Spinal cord (tissue), 10 donors: ENCODE measurements around the gene AGK. TPM values are rescaled to one million over a fixed set of nuclear protein-coding genes. Genes with fewer than 3 reads are reported as not detected.
A peak's percentile ranks its signal among the peaks of the same experiment; 100 is the strongest.

ENCODE experiments used
- DNase-seq, 6 donors: peaks; one replicate each; pipeline versions ENCODE4 v3.0.0 to v3.0.0-alpha.2; 2013 to 2015; ENCODE audit warnings: low spot score in 6 of 6, low read depth in 4 of 6
- H3K27ac ChIP-seq: one replicate; pipeline ENCODE4 v1.5.1; 2013; ENCODE audit warnings: low read depth, low read length, control low read depth
- H3K27me3 ChIP-seq: one replicate; pipeline ENCODE4 v1.6.1; 2013; ENCODE audit warnings: low read length; ENCODE audit not compliant: control insufficient read depth, insufficient read depth
- H3K36me3 ChIP-seq: one replicate; pipeline ENCODE4 v1.6.1; 2013; ENCODE audit warnings: low read length; ENCODE audit not compliant: control insufficient read depth, insufficient read depth
- H3K4me1 ChIP-seq: one replicate; pipeline ENCODE4 v1.6.1; 2013; ENCODE audit warnings: low read length; ENCODE audit not compliant: control insufficient read depth, insufficient read depth
- H3K4me3 ChIP-seq: one replicate; pipeline ENCODE4 v1.5.1; 2013; ENCODE audit warnings: low read depth, low read length, control low read depth
- H3K9me3 ChIP-seq: one replicate; pipeline ENCODE4 v1.6.1; 2013; ENCODE audit warnings: low read length; ENCODE audit not compliant: control insufficient read depth, insufficient read depth
- WGBS: methylation state at CpG from one replicate; pipeline ENCODE4 v1.1.5; 2013; ENCODE audit warnings: missing lambda C conversion rate; ENCODE audit not compliant: insufficient coverage; 5-methylcytosine and 5-hydroxymethylcytosine counted together
- polyA plus RNA-seq, 2 donors: library from polyadenylated mRNA; unstranded; fragments of 120-200 nt; gene quantifications; one replicate each; pipeline ENCODE4 v1.2.1, GENCODE V29; 2013; ENCODE audit not compliant: insufficient read length in 2 of 2
- total RNA-seq, 2 donors: library from RNA; depleted of rRNA in 1 of 2; stranded (reverse); fragments of 120-200 nt in 1 of 2; fragments of >200 nt in 1 of 2; gene quantifications; one replicate each; pipeline versions ENCODE4 v1.2.3 to v1.2.4, GENCODE V29; 2013 to 2014
- donor health status: healthy.

Gene AGK
- total and polyA plus RNA-seq, 4 donors, result 43.7 to 65.7 (median 48.5) TPM

DNA sequence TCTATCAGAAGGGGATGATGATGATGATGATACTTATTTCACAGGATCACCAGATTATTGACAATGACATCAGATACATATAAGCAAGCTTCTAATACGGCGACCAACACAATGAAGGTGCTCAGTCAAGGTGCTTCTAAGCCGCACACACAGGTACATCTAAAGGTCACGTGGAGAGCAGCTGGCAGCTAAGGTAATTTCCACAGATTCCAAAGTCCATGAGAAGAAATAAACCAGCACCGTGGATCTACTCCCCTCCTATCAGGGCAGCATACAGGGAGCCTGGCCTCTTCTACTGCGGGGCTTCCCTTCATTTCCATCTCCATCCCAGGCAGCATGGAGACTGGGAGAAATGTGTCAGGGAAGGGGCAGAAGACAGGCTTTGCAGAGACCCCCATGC, 113.2 kb downstream of the AGK start:
- no peak overlapping the region for H3K4me3 ChIP-seq
- H3K27ac ChIP-seq, result no peak overlapping the region
- H3K36me3 ChIP-seq, result peaks cover 49% of the 10 kb centered on the region
- DNase-seq, result no peak
- WGBS, result 100% methylated on average over 5 of the region's 6 CpGs
- H3K27me3 ChIP-seq, result no peaks in the 10 kb centered on the region
- H3K4me1 ChIP-seq, result no peaks in the 10 kb centered on the region
- H3K9me3 ChIP-seq, result no peaks in the 10 kb centered on the region

DNA sequence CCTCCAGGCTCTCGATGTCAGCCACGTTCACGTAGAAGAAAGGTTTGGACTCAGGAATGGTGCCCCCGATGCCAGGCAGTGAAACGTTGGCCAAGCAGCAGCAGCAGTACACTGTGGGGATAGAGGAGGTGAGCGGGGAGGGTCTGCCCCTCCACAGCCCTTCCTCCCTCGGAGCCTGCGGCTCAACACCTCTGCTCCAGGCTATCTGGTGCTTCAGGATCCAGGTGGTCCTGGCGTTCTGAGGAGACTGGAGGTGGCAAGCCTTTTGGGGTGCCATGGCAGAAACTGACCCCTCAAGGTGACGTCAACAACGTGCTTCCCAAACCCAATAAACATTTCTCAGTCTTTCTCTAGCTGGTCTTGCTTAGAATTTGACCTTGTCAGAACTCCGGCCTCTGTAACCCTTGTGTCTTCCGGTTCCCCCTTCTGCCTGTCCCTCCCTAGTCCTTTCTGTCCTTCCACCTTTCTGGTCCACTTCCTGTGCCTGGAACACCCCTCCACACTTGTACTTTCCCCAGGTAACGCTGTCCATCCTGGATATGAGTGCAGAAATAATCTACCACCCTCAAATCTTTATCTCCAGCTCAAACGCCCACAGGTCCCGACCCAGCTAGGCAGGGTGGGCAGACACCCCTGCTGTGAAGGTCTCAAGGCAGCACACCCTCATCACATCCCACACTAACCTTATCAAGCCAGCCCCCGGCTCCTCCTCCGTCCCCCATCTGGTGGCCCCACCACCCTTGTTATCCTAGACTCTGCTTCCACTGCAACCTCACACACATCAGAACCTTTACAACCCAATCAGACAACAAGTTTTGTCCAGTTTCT, 114.2 kb downstream of the AGK start:
- H3K27ac ChIP-seq, result no peak overlapping the region
- H3K36me3 ChIP-seq, result peaks cover 49% of the 10 kb centered on the region
- no peaks in the 10 kb centered on the region for H3K27me3 ChIP-seq
- no peak overlapping the region for H3K4me3 ChIP-seq
- 95% methylated on average over 15 of the region's 18 CpGs for WGBS
- H3K9me3 ChIP-seq, result no peaks in the 10 kb centered on the region
- no peak for DNase-seq
- no peaks in the 10 kb centered on the region for H3K4me1 ChIP-seq

DNA sequence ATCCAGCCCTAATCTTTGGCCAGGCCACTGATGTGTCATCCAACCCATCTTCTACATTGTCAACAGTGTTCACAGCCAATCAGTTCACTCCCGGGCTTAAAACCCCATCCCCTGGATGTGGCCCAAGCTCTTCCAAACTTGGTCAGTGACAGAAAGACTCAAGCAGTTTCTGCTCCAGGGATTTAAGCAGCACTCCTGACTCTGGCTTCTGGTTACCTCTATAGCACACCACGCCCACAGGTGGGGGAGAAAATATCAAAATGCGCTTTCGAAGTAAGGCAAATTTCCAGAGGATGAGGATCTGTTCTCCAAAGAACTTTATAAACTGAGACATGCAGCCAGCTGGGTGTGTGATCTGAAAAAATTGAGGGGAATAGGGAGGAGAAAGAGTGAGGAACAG, 114.9 kb downstream of the AGK start:
- Histone ChIP-seq H3K4me3 (no peak overlapping the region), H3K9me3 (no peaks in the 10 kb centered on the region), H3K27ac (no peak overlapping the region), H3K4me1 (no peaks in the 10 kb centered on the region), H3K27me3 (no peaks in the 10 kb centered on the region), H3K36me3 (peaks cover 53% of the 10 kb centered on the region)
- no peak for DNase-seq
- WGBS, result 100% methylated on average over 1 of the region's 4 CpGs

DNA sequence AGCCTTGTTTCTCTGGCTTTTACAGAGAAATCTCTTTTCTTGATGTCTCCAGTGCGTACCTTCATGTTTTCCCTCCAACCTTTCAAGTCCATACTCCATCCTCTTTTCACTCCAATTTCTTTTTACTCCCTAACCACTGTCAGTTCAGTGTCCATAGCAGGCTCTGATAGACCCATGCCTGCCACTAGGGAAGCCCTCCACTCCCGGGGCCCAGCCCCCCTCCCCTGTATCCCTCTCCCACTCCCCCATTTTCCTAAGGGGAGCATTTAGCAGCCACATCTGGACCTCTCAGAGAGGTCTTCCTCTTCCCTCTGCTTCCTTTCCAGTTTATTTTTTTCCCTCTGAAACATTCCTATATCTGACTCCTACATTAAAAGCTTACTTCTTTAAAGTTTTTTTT, 117.6 kb downstream of the AGK start:
- Histone ChIP-seq H3K27me3 (no peaks in the 10 kb centered on the region), H3K4me3 (no peak overlapping the region), H3K36me3 (peaks cover 49% of the 10 kb centered on the region), H3K4me1 (peaks cover under 1% of the 10 kb centered on the region), H3K27ac (no peak overlapping the region), H3K9me3 (no peaks in the 10 kb centered on the region)
- DNase-seq, result no peak
- WGBS, result 83% methylated on average over 2 of the region's 2 CpGs

DNA sequence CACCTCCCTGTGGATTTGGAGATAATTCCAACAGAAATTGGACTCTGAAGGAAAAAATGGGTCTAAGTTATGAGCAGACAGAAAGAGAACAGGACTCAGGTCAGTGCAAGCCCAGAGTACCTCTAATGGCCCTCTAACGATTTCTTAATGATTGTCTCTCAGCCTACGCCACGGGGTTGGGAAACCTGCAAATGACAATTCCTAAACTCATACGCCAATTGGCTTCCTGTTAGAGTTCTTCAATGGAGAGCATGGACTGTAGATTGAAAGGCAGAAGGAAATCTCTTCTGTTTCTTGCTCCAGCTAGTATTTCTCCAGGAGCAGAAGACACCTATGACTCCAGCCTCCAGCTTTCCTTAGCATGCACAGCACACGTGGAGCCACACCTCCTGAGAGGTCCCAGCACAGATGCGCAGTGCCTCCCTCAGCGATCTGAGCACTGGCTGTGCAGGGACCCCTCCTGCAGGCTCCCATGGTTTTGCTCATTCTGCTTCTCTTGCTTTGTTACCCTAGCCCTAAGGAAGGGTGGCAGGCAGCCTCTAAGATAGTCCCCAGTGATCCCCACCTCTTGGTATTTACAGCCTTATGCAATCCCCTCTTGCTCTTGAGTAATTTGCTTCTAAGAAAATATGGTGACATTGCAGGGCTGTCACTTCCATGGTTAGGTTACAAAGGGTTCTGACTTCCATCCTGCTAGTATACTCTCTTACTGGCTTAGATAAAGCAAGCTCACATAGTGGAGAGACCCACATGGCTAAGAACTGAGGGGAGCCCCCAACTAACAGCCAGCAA, 120.7 kb downstream of the AGK start:
- peaks cover 18% of the 10 kb centered on the region for H3K4me1 ChIP-seq
- no peaks in the 10 kb centered on the region for H3K9me3 ChIP-seq
- no peak overlapping the region for H3K27ac ChIP-seq
- H3K36me3 ChIP-seq, result peaks cover 28% of the 10 kb centered on the region
- DNase-seq, result no peak
- WGBS, result 96% methylated on average over 7 of the region's 7 CpGs
- no peak overlapping the region for H3K4me3 ChIP-seq
- H3K27me3 ChIP-seq, result no peaks in the 10 kb centered on the region

DNA sequence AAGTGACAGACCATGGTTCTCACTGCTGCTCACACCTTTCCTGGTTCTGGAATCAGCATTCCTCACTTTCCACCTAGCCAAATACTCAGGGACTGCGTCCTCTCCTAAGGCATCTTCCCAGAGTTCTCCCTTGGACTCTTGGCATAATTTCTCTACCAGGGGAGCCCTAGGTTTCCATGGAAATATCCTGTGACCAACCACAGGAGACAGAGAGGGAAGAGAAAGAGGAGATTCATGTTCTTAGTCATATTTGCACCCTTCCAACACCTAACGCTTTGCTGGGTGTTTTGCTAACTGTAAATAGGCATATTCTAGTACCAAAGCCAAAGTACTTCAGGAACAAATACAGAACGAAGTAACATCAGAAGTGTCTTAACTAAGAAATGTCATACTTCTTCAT, 122.1 kb downstream of the AGK start:
- Histone ChIP-seq H3K36me3 (peaks cover 19% of the 10 kb centered on the region), H3K4me1 (peaks cover 18% of the 10 kb centered on the region), H3K27ac (no peak overlapping the region), H3K4me3 (no peak overlapping the region), H3K9me3 (no peaks in the 10 kb centered on the region), H3K27me3 (no peaks in the 10 kb centered on the region)
- no peak for DNase-seq
- no CpG with 5 or more reads among the region's 3 CpGs for WGBS

DNA sequence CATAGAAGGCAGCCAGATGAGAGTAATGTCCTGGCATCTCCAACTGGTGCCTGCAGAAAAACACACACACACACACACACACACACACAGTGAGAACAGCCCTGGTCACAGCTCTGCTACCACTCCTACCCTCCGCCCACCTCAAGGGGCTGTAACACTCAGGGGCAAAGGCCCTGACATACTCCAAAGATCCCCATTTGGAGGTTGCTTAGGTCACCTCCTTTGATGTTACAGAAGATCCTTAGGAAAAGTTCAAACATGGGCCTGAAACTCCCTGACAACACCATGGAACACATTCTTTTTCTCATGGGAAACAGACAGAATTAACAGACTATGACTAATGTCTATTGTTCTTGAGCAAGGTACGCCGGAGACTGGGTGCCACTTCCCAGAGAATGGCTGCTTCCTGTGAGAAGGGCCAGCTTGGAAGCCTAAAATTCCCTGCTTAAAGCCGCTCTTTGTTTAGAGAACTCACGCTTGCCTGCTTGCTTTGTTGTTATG, 123.0 kb downstream of the AGK start:
- 28% methylated on average over 3 of the region's 5 CpGs for WGBS
- peak overlapping the region; percentile 29 for H3K27ac ChIP-seq

DNA sequence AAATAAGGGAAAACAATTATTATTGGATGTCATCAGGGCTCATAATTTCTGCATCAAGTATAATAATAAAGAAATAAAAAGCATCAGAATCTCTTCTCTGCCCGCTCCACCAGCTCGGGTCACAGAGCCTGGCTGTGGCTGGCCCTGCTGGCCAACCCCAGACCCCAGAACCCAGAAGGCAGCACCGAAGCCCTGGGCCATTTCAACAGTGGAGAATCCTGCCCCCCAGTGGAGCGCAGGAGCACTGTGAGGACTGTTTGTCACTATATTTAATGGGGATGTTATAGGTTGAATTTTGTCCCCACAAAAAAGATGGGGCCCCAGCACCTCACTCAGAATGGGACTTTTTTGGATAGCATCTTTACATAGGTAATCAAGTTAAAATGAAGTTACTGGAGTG, 123.5 kb downstream of the AGK start:
- Histone ChIP-seq H3K4me3 (no peak overlapping the region), H3K4me1 (peaks cover 18% of the 10 kb centered on the region), H3K36me3 (peaks cover 13% of the 10 kb centered on the region), H3K27me3 (no peaks in the 10 kb centered on the region), H3K9me3 (no peaks in the 10 kb centered on the region), H3K27ac (no peak overlapping the region)
- WGBS, result 42% methylated on average over 3 of the region's 4 CpGs
- peak in 2 of 6 donors; percentile 40 to 56 for DNase-seq

More for the DNA sequence above, 123.0 kb downstream of the AGK start:
- Histone ChIP-seq H3K4me3 (no peak overlapping the region), H3K27me3 (no peaks in the 10 kb centered on the region), H3K36me3 (peaks cover 13% of the 10 kb centered on the region), H3K4me1 (peaks cover 18% of the 10 kb centered on the region), H3K9me3 (no peaks in the 10 kb centered on the region)
- peak in 2 of 6 donors; percentile 51 to 53 for DNase-seq

DNA sequence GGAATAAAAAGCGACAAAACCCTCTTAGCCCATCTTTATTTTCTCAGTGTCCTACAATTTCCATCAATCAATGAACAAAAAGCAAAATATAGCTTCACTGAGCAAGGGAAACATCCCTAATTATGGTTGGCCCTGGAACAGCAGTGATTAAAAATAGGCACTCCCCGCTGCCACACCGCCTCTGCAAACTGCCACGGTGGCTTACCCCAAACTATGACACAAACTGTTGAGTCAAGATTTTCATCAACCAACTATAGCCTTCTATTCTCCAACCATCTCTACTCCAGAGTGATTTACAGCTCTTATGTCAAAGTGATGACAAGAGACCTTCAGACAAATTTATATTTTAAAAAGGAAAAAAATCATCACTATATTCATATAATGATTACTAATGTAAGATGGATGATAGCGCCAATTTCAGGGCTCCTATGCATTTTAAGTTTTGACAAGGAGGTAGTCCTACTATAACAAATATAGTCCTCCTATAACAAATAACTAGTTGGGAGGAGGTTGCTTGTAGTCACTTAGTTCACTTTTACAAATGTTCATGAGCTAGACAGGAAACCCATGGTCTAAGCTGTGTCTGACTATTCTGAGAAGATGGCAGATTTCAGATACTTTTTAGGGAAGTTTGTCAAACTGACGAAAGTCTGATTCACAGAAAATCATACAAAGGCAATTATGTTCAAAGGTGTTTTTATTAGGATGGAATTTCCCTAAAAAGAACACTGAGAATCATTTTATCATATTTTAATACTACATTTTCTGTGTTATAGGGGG, 124.4 kb downstream of the AGK start:
- peak in 1 of 6 donors; percentile 18 for DNase-seq
- WGBS, result 63% methylated on average over 3 of the region's 6 CpGs
- peaks cover 18% of the 10 kb centered on the region for H3K4me1 ChIP-seq
- no peaks in the 10 kb centered on the region for H3K27me3 ChIP-seq
- H3K27ac ChIP-seq, result no peak overlapping the region
- H3K4me3 ChIP-seq, result no peak overlapping the region
- H3K36me3 ChIP-seq, result peaks cover 9% of the 10 kb centered on the region
- H3K9me3 ChIP-seq, result no peaks in the 10 kb centered on the region
